ENCODE results near the gene SH3RF3.

Gene SH3RF3

GRCh38 chr2:109131777-109132176 is 2.8 kb downstream of the SH3RF3 start:
- DNase-seq (ENCODE audit: low read depth), result no peak
- no peak overlapping the region for H3K4me3 ChIP-seq (ENCODE audit: low read depth, low read length)
- TF ChIP-seq CTCF (IDR thresholded peaks at IDR 0.05; ENCODE audit: low read depth, low read length, missing control alignments), result no peak

GRCh38 chr2:109132626-109133025 is 3.6 kb downstream of the SH3RF3 start:
- no peak for DNase-seq (ENCODE audit: low read depth)
- no peak for TF ChIP-seq CTCF (IDR thresholded peaks at IDR 0.05; ENCODE audit: low read depth, low read length, missing control alignments)
- H3K4me3 ChIP-seq (ENCODE audit: low read depth, low read length), result no peak overlapping the region

- DNase-seq (ENCODE audit: low read depth), result no peak
- no peak overlapping the region for H3K4me3 ChIP-seq (ENCODE audit: low read depth, low read length)
- TF ChIP-seq CTCF (IDR thresholded peaks at IDR 0.05; ENCODE audit: low read depth, low read length, missing control alignments), result no peak
Observed at GRCh38 chr2:109133746-109134145, 4.7 kb downstream of the SH3RF3 start.

- no peak overlapping the region for H3K4me3 ChIP-seq (ENCODE audit: low read depth, low read length)
- no peak for DNase-seq (ENCODE audit: low read depth)
- TF ChIP-seq CTCF (IDR thresholded peaks at IDR 0.05; ENCODE audit: low read depth, low read length, missing control alignments), result no peak
Observed at GRCh38 chr2:109134741-109135358, 5.8 kb downstream of the SH3RF3 start.

GRCh38 chr2:109135359-109136197 is 6.6 kb downstream of the SH3RF3 start:
- no peak for TF ChIP-seq CTCF (IDR thresholded peaks at IDR 0.05; ENCODE audit: low read depth, low read length, missing control alignments)
- H3K4me3 ChIP-seq (ENCODE audit: low read depth, low read length), result no peak overlapping the region
- no peak for DNase-seq (ENCODE audit: low read depth)

- no peak for DNase-seq (ENCODE audit: low read depth)
- no peak overlapping the region for H3K4me3 ChIP-seq (ENCODE audit: low read depth, low read length)
- no peak for TF ChIP-seq CTCF (IDR thresholded peaks at IDR 0.05; ENCODE audit: low read depth, low read length, missing control alignments)
Observed at GRCh38 chr2:109136542-109136941, 7.5 kb downstream of the SH3RF3 start.
